ENCODE data around the gene TMEM41B.
"Not testable (repeated sequence)": the region's sequence is repeated elsewhere in the genome, so short reads cannot be mapped to it uniquely, and the experiment has no call there.

TMEM41B gene

DNA sequence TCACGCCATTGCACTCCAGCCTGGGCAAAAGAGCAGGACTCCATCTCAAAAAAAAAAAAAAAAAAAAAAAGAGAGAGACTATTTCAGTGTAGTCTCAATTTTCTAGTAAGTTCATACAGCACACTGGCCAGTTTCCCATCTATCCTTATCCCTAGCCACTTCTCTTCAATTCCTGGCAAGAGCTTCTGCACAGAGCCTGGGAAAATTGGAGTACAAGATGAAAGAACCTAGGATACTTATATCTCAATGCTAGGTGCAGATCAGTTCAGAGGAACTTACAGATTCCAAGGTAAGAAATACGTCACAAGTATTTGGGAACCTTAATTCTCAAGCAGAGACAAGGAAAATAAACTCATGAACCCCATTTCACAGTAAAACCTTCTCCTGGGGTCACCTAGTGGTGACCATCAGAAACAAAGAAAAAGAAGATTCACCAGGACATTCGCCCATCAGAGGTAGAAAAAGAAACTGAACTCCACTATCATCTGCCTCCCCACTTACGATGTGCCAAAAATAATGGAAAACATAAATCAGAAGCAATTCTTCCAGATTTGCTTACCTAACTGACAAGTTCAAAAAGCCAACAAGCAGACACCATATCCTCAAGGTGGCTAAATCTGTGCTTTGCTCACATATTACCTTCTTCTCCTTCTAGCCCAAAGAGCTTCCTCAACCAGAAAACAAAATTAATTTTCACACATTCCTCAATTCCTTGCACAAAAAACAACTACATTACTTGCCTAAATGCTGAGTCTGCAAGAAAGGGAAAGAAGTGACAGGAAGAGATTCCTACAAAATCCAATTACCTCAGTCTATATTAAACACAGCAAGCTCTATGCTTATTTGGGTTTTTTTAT is 54.2 kb downstream of the TMEM41B start:
- DNase-seq (ENCODE audit: low read depth), result no peak

DNA sequence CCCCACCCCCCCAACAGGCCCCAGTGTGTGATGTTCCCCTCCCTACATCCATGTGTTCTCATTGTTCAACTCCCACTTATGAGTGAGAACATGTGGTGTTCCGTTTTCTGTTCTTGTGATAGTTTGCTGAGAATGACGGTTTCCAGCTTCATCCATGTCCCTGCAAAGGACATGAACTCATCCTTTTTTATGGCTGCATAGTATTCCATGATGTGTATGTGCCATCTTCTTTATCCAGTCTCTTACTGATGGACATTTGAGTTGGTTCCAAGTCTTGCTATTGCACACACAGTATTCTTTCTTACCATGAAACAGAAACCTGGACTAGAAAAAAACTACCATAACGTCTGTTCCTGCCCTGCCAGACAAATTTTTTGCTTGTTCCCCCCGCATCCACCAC is 56.1 kb downstream of the TMEM41B start:
- not testable (repeated sequence) for DNase-seq (ENCODE audit: low read depth)

DNA sequence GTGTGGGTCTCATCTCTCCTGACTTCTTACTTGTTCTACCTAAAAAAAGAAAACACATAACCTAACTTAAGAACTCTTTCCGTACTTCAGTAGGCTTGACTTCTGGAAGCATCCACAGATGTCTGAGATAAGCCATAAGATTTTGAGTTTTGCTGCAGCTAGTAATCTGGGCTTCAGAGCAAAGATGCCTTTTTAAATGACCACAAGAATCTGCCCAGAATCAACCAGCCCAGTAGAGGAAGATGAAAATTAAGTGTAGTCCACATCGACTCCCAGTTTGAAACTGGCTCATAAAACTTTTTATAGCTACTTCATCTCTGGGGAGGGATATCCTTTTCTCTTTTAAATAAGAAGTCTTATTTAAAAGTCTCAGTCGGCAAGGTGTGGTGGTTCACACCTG is 60.0 kb downstream of the TMEM41B start:
- no peak for DNase-seq (ENCODE audit: low read depth)

DNA sequence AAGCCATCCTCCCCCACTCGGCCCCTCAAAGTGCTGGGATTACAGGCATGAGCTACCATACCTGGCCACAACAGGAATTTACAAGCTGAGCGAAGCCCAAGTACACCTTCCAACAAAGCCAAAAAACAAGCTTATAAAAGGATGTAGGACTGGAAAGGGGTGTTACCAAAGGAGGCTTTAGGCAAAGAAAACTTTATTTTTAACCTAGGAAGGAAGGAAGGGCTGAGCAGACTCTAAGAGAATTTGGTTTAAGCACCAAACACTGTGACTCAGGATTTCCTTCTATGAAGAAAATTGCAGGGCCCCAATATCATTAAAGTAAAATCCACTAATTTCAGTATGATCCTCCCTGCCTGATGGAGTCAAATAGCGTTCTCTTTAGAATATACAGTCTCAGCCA is 61.3 kb downstream of the TMEM41B start:
- no peak for DNase-seq (ENCODE audit: low read depth)

DNA sequence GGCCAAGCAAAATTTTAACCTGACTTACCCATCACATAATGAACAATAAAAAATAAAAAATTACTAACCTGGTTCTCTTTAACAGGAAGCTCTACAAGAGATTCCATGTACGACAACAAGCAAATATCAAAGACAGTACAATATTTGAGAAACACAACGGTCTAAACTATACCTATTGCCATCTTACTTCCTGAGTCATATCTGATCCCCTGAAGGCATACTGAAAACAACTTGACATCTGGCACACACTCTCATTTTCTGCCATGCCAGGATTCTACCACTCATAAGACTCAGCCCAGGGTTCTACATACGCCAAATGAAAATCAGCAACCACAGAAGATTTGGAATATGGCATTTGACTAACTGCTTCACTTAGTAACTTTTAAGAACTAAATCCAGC is 63.1 kb downstream of the TMEM41B start:
- no peak for DNase-seq (ENCODE audit: low read depth)

DNA sequence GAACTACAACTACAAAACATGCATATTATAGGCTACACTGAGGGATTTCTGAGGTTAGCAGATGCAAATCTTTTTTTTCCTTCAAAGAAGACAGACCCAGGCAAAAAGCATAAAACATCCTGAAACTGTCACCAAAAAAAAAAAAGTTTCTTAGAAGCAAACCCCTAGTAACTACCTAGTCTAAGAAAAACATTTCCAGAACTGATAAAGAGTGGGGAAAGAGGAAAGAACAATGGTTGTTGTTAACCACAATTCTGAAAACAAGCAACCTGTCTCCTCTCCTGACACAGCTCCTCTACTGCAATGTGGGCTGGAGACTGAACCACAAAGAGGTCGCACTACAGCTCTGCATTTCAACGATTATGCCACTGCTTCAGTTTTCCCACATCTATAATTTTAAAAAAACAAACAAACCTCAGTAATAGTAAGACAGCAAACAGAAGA is 64.2 kb downstream of the TMEM41B start:
- no peak for DNase-seq (ENCODE audit: low read depth)

DNA sequence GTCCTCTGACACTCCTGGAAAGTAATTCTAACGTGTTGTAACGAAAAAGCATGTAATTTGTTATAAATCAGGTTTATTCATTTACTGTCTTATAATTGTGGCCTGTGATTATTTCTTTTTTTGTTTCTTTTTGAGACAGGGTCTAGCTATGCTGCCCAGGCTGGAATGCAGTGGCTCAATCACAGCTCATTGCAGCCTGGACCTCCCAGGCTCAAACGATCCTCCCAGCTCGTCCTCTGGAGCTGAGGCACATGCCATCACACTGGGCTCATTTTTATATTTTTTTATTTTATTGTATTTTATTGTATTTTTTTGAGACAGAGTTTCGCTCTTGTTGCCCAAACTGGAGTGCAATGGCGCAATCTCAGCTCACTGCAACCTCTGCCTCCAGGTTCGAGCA is 65.1 kb downstream of the TMEM41B start:
- no peak for DNase-seq (ENCODE audit: low read depth)

DNA sequence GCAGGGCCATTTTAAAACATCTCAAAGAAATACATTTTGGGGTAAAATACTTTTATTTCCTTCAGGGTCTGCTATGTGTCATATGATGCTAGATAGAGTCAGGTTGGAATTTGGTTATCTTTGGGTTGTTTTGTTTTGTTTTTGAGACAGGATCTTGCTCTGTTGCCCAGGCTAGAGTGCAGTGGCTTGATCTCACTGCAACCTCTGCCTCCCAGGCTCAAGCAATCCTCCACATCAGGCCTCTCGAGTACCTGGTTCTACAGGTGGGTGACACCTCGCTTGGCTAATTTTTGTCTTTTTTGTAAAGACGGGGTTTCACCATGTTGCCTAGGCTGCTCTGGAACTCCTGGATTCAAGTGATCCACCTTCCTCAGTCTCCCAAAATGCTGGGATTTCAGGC is 66.5 kb downstream of the TMEM41B start:
- no peak for DNase-seq (ENCODE audit: low read depth)

DNA sequence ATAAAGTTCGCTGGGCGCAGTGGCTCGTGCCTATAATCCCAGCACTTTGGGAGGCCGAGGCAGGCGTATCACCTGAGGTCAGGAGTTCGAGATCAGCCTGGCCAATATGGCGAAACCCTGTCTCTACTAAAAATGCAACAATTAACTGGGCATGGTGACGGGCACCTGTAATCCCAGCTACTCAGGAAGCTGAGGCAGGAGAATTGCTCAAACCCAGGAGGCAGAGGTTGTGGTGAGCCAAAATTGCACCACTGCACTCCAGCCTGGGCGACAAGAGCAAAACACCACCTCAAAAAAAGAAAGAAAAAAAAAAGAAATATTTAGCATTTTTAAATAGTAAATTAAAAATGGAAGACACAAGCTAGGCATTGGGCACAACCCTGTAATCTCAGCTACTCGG is 78.2 kb downstream of the TMEM41B start:
- DNase-seq (ENCODE audit: low read depth), result not testable (repeated sequence)

DNA sequence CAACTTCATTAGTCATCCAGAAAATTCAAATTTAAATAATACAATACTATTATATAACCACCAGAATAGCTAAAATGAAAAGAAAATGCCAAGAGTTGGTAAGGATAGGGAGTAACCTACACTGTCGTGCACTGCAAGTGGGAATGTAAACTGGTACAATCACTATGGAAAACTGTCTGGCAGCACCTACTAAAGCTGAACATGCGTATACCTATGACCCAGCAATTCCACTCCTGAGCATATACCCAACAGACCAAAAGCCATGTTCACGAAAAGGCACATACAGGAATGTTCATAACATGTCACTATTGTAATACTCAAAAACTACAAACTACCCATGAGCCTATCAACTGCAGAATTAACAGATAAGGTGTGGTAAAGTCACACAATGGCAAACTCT is 81.9 kb downstream of the TMEM41B start:
- no peak for DNase-seq (ENCODE audit: low read depth)

DNA sequence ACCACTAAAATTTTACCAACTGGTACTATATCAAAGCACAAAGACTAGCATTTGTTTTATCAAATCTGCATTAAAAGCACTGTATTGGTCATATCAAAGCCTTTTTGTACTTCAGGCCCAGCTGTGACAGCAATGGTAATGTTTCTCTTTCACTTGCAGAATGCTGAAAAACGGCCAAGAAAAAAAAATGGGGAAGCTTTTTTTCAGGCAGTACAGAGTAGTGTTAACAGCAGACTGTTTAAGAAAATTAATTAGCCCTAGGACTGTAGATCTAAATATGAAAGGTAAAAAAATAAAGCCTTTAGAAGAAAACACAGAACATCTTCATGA is 82.6 kb downstream of the TMEM41B start:
- DNase-seq (ENCODE audit: low read depth), result no peak
